ENCODE data around the gene MTX2.

Gene MTX2

DNA sequence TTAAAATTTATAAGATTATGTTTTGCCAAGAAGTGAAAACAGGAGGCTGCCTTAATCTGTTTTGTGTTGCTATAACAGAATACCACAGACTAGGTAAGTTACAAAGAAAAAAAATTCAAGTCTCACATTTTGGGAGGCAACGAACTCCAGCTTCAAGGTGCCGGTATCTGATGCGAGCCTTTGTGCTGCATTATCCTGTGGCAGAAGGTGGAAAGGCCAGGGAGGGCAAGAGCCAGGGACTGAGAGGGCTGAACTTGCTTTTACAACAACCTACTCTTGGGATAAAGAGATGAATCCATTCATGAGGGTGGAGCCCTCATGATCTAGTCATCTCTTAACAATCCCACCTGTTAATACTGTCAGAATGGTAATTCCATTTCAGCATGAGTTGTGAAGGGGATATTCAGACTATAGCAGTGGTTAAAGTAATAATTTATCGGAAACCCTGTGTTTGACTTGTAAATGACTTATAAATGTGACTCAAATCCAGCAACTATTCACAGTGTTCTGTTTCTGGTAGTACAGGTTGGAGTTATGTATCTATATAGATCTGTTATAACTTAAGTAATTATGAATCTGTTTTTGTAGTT, 3.7 kb downstream of the MTX2 start:
- DNase-seq (ENCODE audit: low spot score) (no peak), ATAC-seq (ENCODE audit: low read depth) (no peak)
- Histone ChIP-seq H3K4me1 (ENCODE audit: insufficient read depth, poor library complexity, severe bottlenecking) (peaks cover 13% of the 10 kb centered on the region), H3K9me3 (ENCODE audit: severe bottlenecking) (no peaks in the 10 kb centered on the region), H3K4me3 (ENCODE audit: severe bottlenecking) (no peak overlapping the region), H3K27me3 (ENCODE audit: insufficient read depth, poor library complexity, severe bottlenecking) (no peaks in the 10 kb centered on the region), H3K36me3 (ENCODE audit: low read depth) (peaks cover 22% of the 10 kb centered on the region), H3K27ac (ENCODE audit: poor library complexity, severe bottlenecking) (no peak overlapping the region)
- TF ChIP-seq, protein P1, sequence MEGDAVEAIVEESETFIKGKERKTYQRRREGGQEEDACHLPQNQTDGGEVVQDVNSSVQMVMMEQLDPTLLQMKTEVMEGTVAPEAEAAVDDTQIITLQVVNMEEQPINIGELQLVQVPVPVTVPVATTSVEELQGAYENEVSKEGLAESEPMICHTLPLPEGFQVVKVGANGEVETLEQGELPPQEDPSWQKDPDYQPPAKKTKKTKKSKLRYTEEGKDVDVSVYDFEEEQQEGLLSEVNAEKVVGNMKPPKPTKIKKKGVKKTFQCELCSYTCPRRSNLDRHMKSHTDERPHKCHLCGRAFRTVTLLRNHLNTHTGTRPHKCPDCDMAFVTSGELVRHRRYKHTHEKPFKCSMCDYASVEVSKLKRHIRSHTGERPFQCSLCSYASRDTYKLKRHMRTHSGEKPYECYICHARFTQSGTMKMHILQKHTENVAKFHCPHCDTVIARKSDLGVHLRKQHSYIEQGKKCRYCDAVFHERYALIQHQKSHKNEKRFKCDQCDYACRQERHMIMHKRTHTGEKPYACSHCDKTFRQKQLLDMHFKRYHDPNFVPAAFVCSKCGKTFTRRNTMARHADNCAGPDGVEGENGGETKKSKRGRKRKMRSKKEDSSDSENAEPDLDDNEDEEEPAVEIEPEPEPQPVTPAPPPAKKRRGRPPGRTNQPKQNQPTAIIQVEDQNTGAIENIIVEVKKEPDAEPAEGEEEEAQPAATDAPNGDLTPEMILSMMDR (IDR thresholded peaks at IDR 0.05; ENCODE audit: poor library complexity, severe bottlenecking): no peak

DNA sequence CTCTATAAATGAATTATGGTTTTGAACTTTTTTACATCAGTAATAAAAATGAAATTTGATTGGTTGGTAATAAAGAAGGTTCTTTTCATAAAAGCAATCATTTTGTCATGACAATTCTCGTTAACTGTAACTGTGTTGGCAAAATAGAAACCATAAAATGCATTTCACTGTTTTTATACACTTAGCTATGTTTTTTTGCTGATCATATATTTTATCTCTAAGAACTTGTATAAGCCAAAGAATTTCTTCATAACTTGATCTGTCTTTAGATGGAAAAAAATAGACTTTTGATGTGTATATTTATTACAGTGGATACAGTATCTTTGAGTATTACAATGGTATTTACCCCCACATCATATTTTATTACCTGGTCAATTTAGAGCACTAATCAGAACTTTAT, 9.7 kb downstream of the MTX2 start:
- peaks cover 8% of the 10 kb centered on the region for H3K36me3 ChIP-seq (ENCODE audit: low read depth)
- TF ChIP-seq, protein P1 (IDR thresholded peaks at IDR 0.05; ENCODE audit: poor library complexity, severe bottlenecking): no peak
- H3K27me3 ChIP-seq (ENCODE audit: insufficient read depth, poor library complexity, severe bottlenecking): no peaks in the 10 kb centered on the region
- no peak overlapping the region for H3K4me3 ChIP-seq (ENCODE audit: severe bottlenecking)
- DNase-seq (ENCODE audit: low spot score) (no peak), ATAC-seq (ENCODE audit: low read depth) (no peak)
- H3K4me1 ChIP-seq (ENCODE audit: insufficient read depth, poor library complexity, severe bottlenecking): peaks cover 10% of the 10 kb centered on the region
- H3K27ac ChIP-seq (ENCODE audit: poor library complexity, severe bottlenecking): no peak overlapping the region
- H3K9me3 ChIP-seq (ENCODE audit: severe bottlenecking): no peaks in the 10 kb centered on the region

DNA sequence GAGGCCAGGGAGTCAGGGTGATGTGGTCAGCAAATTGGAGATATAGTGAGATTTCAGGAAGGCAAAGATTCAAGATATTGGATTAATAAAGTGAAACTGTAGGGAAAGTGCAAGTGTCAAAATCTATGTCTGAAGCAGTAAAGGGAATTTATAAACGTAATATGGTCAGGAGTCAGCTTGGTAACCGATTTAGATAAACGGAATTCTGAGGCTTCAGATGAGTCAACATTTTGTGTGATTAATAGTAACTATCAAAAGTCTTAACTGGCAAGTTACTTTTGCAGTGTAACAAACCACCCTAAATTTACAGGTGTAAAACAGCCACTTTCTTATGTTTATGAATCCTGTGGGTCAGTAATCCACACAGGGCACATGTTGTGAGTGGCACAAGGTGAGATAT, 10.9 kb downstream of the MTX2 start:
- Histone ChIP-seq H3K36me3 (ENCODE audit: low read depth) (peaks cover 14% of the 10 kb centered on the region), H3K27ac (ENCODE audit: poor library complexity, severe bottlenecking) (no peak overlapping the region), H3K4me3 (ENCODE audit: severe bottlenecking) (no peak overlapping the region), H3K9me3 (ENCODE audit: severe bottlenecking) (no peaks in the 10 kb centered on the region), H3K4me1 (ENCODE audit: insufficient read depth, poor library complexity, severe bottlenecking) (peaks cover 10% of the 10 kb centered on the region), H3K27me3 (ENCODE audit: insufficient read depth, poor library complexity, severe bottlenecking) (no peaks in the 10 kb centered on the region)
- ATAC-seq (ENCODE audit: low read depth) (no peak), DNase-seq (ENCODE audit: low spot score) (no peak)
- TF ChIP-seq, protein P1 (IDR thresholded peaks at IDR 0.05; ENCODE audit: poor library complexity, severe bottlenecking): no peak

DNA sequence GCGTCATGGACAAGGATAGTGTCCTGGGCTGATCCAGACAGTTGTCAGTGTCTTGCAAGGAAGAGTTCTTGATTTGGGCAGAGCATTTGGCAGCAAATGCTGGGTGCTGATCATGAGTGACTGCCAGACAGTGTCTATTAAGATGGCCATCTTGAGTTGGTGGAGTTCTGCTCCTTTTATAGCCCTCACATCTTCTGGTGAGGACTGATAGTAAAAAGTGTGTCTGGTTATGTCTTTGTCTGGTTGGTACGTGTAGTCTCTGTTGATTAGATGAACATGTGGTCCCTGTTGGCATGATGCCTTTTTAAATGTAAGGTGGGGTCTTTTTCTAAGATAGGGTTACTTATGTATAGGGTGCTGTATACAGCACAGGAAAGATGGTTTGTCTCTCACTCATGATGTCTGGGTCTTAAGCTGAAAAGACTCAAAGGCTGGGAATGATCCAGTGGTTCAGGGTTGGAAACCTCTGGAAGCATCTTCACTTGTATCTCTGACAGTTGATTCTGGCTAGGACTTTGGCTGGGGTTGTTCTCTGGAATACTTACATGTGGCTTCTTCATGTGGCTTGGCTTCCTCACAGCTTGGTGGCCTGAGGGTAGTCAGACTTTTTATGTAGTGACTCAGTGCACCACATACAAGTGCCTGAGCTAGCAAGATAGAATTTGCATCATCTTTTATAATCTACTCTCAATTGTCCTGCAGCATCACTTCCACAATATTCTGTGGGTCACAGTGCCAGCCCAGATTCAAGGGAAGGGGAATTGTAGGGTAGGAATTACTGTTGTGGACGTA, 11.8 kb downstream of the MTX2 start:
- DNase-seq (ENCODE audit: low spot score) (no peak), ATAC-seq (ENCODE audit: low read depth) (peak; percentile 56)
- peaks cover 10% of the 10 kb centered on the region for H3K4me1 ChIP-seq (ENCODE audit: insufficient read depth, poor library complexity, severe bottlenecking)
- no peak overlapping the region for H3K27ac ChIP-seq (ENCODE audit: poor library complexity, severe bottlenecking)
- H3K36me3 ChIP-seq (ENCODE audit: low read depth): peaks cover 14% of the 10 kb centered on the region
- TF ChIP-seq, protein P1 (IDR thresholded peaks at IDR 0.05; ENCODE audit: poor library complexity, severe bottlenecking): no peak
- no peaks in the 10 kb centered on the region for H3K27me3 ChIP-seq (ENCODE audit: insufficient read depth, poor library complexity, severe bottlenecking)
- no peak overlapping the region for H3K4me3 ChIP-seq (ENCODE audit: severe bottlenecking)
- H3K9me3 ChIP-seq (ENCODE audit: severe bottlenecking): no peaks in the 10 kb centered on the region

Measured in RWPE2 (cell line).